ENCODE measurements around the gene DHRS7.

DHRS7 gene

GRCh38 chr14:60204104-60204842 lies 39.1 kb upstream of the DHRS7 start:
- Histone ChIP-seq H3K36me3 (ENCODE audit: insufficient read depth, low read length) (no peaks in the 10 kb centered on the region), H3K27me3 (ENCODE audit: control insufficient read depth, insufficient read depth, low read length) (peaks cover 2% of the 10 kb centered on the region), H3K9me3 (replicated peaks; ENCODE audit: low read length) (no peaks in the 10 kb centered on the region), H3K9ac (ENCODE audit: low read depth, low read length) (no peak overlapping the region), H3K4me2 (ENCODE audit: low read length) (no peak overlapping the region), H3K4me3 (ENCODE audit: low read length) (no peak overlapping the region), H3K4me1 (ENCODE audit: control insufficient read depth, insufficient read depth, low read length) (no peaks in the 10 kb centered on the region)

GRCh38 chr14:60199321-60199720 lies 34.1 kb upstream of the DHRS7 start:
- Histone ChIP-seq H3K4me3 (ENCODE audit: low read length) (no peak overlapping the region), H3K4me2 (ENCODE audit: low read length) (no peak overlapping the region), H3K9ac (ENCODE audit: low read depth, low read length) (no peak overlapping the region), H3K27me3 (ENCODE audit: control insufficient read depth, insufficient read depth, low read length) (no peaks in the 10 kb centered on the region), H3K9me3 (replicated peaks; ENCODE audit: low read length) (no peaks in the 10 kb centered on the region), H3K36me3 (ENCODE audit: insufficient read depth, low read length) (no peaks in the 10 kb centered on the region), H3K4me1 (ENCODE audit: control insufficient read depth, insufficient read depth, low read length) (no peaks in the 10 kb centered on the region)

- Histone ChIP-seq H3K4me3 (ENCODE audit: low read length) (no peak overlapping the region), H3K4me2 (ENCODE audit: low read length) (no peak overlapping the region), H3K27me3 (ENCODE audit: control insufficient read depth, insufficient read depth, low read length) (no peaks in the 10 kb centered on the region), H3K9me3 (replicated peaks; ENCODE audit: low read length) (no peaks in the 10 kb centered on the region), H3K4me1 (ENCODE audit: control insufficient read depth, insufficient read depth, low read length) (no peaks in the 10 kb centered on the region), H3K36me3 (ENCODE audit: insufficient read depth, low read length) (no peaks in the 10 kb centered on the region), H3K9ac (ENCODE audit: low read depth, low read length) (no peak overlapping the region)
These were observed 32.6 kb upstream of the DHRS7 start for GRCh38 chr14:60197629-60198303.

GRCh38 chr14:60196291-60196690 lies 31.1 kb upstream of the DHRS7 start:
- Histone ChIP-seq H3K27me3 (ENCODE audit: control insufficient read depth, insufficient read depth, low read length) (no peaks in the 10 kb centered on the region), H3K9ac (ENCODE audit: low read depth, low read length) (no peak overlapping the region), H3K4me3 (ENCODE audit: low read length) (no peak overlapping the region), H3K4me1 (ENCODE audit: control insufficient read depth, insufficient read depth, low read length) (no peaks in the 10 kb centered on the region), H3K9me3 (replicated peaks; ENCODE audit: low read length) (no peaks in the 10 kb centered on the region), H3K4me2 (ENCODE audit: low read length) (no peak overlapping the region), H3K36me3 (ENCODE audit: insufficient read depth, low read length) (no peaks in the 10 kb centered on the region)

- Histone ChIP-seq H3K4me2 (ENCODE audit: low read length) (no peak overlapping the region), H3K4me3 (ENCODE audit: low read length) (no peak overlapping the region), H3K36me3 (ENCODE audit: insufficient read depth, low read length) (no peaks in the 10 kb centered on the region), H3K4me1 (ENCODE audit: control insufficient read depth, insufficient read depth, low read length) (no peaks in the 10 kb centered on the region), H3K9ac (ENCODE audit: low read depth, low read length) (no peak overlapping the region), H3K27me3 (ENCODE audit: control insufficient read depth, insufficient read depth, low read length) (no peaks in the 10 kb centered on the region), H3K9me3 (replicated peaks; ENCODE audit: low read length) (no peaks in the 10 kb centered on the region)
These were observed 30.1 kb upstream of the DHRS7 start for GRCh38 chr14:60195179-60195810.

- no peaks in the 10 kb centered on the region for H3K36me3 ChIP-seq (ENCODE audit: insufficient read depth, low read length)
- H3K4me2 ChIP-seq (ENCODE audit: low read length) = no peak overlapping the region
- H3K4me1 ChIP-seq (ENCODE audit: control insufficient read depth, insufficient read depth, low read length) = no peaks in the 10 kb centered on the region
- no peak overlapping the region for H3K9ac ChIP-seq (ENCODE audit: low read depth, low read length)
- no peaks in the 10 kb centered on the region for H3K27me3 ChIP-seq (ENCODE audit: control insufficient read depth, insufficient read depth, low read length)
- no peaks in the 10 kb centered on the region for H3K9me3 ChIP-seq (replicated peaks; ENCODE audit: low read length)
- H3K4me3 ChIP-seq (ENCODE audit: low read length) = no peak overlapping the region
These were observed 25.0 kb upstream of the DHRS7 start for GRCh38 chr14:60189923-60190840.

GRCh38 chr14:60188696-60189095 lies 23.5 kb upstream of the DHRS7 start:
- Histone ChIP-seq H3K27me3 (ENCODE audit: control insufficient read depth, insufficient read depth, low read length) (no peaks in the 10 kb centered on the region), H3K4me3 (ENCODE audit: low read length) (no peak overlapping the region), H3K36me3 (ENCODE audit: insufficient read depth, low read length) (no peaks in the 10 kb centered on the region), H3K9me3 (replicated peaks; ENCODE audit: low read length) (no peaks in the 10 kb centered on the region), H3K9ac (ENCODE audit: low read depth, low read length) (no peak overlapping the region), H3K4me2 (ENCODE audit: low read length) (no peak overlapping the region), H3K4me1 (ENCODE audit: control insufficient read depth, insufficient read depth, low read length) (peaks cover 5% of the 10 kb centered on the region)

- Histone ChIP-seq H3K4me2 (ENCODE audit: low read length) (no peak overlapping the region), H3K4me1 (ENCODE audit: control insufficient read depth, insufficient read depth, low read length) (peaks cover 7% of the 10 kb centered on the region), H3K4me3 (ENCODE audit: low read length) (no peak overlapping the region), H3K27me3 (ENCODE audit: control insufficient read depth, insufficient read depth, low read length) (no peaks in the 10 kb centered on the region), H3K36me3 (ENCODE audit: insufficient read depth, low read length) (no peaks in the 10 kb centered on the region), H3K9me3 (replicated peaks; ENCODE audit: low read length) (no peaks in the 10 kb centered on the region), H3K9ac (ENCODE audit: low read depth, low read length) (no peak overlapping the region)
These were observed 22.9 kb upstream of the DHRS7 start for GRCh38 chr14:60188115-60188514.

GRCh38 chr14:60184905-60185555 lies 19.8 kb upstream of the DHRS7 start:
- H3K27me3 ChIP-seq (ENCODE audit: control insufficient read depth, insufficient read depth, low read length) = no peaks in the 10 kb centered on the region
- H3K9me3 ChIP-seq (replicated peaks; ENCODE audit: low read length) = no peaks in the 10 kb centered on the region
- H3K36me3 ChIP-seq (ENCODE audit: insufficient read depth, low read length) = no peaks in the 10 kb centered on the region
- H3K4me2 ChIP-seq (ENCODE audit: low read length) = no peak overlapping the region
- H3K4me3 ChIP-seq (ENCODE audit: low read length) = no peak overlapping the region
- H3K4me1 ChIP-seq (ENCODE audit: control insufficient read depth, insufficient read depth, low read length) = peaks cover 8% of the 10 kb centered on the region
- H3K9ac ChIP-seq (ENCODE audit: low read depth, low read length) = no peak overlapping the region

- H3K27me3 ChIP-seq (ENCODE audit: control insufficient read depth, insufficient read depth, low read length) = no peaks in the 10 kb centered on the region
- H3K4me2 ChIP-seq (ENCODE audit: low read length) = peak overlapping the region; percentile 77
- H3K4me3 ChIP-seq (ENCODE audit: low read length) = peak overlapping the region; percentile 37
- peak overlapping the region; percentile 70 for H3K9ac ChIP-seq (ENCODE audit: low read depth, low read length)
- H3K36me3 ChIP-seq (ENCODE audit: insufficient read depth, low read length) = no peaks in the 10 kb centered on the region
- no peaks in the 10 kb centered on the region for H3K9me3 ChIP-seq (replicated peaks; ENCODE audit: low read length)
- H3K4me1 ChIP-seq (ENCODE audit: control insufficient read depth, insufficient read depth, low read length) = peaks cover 15% of the 10 kb centered on the region
These were observed 19.1 kb upstream of the DHRS7 start for GRCh38 chr14:60184146-60184904.
